ENCODE measurements around the gene GPR139.

Gene GPR139

DNA sequence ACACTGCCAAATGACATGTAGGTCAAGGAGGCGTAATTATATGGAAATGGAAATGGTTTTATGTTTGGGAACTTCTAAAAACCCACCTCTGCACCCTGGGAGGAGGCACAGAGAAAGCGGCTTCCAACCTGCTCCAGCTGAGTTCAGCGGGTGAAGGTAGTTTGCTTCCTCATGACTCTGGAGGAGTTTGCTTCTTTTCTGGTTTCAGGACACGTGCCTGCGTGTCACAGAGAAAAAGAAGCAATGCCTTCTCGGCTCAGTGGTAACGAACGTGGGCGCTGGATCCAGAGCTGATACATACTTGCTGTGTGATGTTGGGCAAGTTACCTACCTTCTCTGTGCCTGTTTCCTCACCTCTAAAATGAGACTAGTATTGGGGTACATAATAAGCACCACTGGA lies 22.1 kb downstream of the GPR139 start:
- no peak for DNase-seq

DNA sequence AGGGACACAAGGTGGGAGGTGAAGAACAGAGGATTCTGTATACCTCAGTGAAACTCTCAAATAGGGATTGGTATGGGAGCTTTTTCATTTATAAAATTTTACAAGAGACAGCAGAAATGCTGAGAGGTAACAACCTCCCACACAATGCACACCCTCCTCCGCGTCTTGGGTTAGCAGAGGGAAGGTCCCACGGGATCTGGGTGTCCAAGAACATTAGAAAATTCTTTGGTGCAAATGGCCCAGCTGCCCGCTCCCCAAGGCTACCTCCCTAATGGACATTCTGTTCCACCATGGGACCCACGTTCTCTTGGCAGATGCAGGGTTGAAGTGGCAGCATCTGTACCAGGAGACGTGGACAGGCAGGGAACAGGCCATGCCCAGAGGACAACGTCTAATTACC lies 22.5 kb downstream of the GPR139 start:
- no peak for DNase-seq

DNA sequence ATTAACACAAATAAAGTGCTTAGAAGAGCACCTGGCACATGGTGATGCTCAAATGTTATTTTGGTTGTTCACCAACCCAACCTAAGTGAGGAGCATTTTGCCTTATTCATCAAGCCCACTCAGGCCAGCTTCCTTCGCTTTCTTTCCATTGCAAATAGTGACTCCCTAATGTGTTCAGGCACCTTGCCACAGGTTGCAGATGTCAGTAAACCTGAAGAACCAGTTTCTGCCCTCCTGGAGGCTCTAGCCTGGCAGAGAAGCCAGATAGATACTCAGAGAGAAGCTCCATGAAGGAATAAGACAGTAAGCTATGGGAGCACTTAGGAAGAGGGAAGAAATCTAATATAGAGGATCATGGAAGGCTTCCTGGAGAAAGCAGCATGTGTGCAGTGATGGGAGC lies 23.9 kb downstream of the GPR139 start:
- DNase-seq: no peak

DNA sequence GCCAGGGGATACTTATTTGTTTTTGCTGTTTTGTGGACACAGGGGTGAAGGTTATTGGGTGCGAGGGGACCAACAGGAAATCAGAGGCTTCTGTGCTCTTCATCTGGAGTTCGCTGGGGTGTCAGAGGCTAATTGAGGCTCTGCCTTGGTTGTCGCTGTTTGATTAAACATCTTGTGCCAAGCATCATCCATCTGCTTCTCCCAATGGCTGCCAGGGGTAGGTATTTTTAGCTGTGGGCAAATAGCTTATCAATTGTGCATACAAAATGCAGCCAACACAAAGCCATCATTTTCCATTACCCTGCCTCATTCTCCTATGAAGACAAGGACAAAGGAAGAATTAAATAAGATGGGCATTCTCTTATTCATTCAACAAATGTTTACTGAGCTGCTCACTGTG lies 27.8 kb downstream of the GPR139 start:
- DNase-seq: no peak

DNA sequence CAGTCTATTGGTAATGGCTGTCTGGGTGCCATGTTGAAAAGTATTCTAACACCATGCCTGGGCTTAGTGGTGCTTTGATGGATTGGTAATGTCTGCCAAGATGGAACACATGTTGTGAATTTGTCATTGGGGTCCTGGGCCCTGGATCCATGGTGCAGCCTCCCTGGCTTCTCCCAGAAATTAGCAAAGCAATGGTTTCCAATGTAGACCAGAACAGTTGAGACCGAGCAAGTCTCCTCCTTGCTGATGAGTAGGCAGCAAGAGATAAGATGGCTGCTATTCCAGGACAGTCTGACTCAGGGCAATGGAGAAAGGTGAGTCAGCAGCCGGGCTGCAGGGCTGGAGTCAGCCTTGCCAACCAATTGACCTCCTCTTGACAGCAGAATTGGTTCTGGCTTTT lies 30.8 kb downstream of the GPR139 start:
- no peak for DNase-seq

DNA sequence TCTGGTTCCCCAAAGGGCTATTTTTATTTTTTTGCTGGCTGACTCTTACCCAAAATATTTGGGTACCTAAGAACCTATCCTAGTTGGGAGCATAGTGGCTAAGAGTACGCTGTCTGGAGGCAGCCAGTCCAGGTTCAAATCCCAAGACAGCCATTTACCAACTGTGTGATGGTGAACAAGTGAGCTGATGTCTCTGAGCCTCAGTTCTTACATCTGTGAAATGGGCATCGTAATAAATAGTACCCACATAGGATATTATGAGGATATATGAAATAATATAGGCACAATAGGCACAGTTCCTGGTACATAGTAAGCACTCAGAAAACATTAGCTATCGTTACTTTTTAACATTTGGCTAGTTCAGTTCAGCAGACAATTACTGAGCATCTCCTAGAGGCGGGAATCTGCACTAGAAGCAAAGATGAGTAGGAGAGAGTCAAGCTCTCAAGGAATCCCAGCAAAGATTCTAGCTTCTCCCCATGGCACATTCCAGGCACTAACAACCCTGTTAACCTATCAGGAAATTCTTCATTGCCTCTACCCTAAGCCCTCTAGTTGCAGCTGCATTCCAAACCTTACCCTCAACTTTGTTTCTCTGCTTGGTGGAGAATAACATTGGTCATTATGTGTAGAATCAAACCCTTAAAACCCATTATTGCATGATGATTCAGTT lies 31.6 kb downstream of the GPR139 start:
- no peak for DNase-seq

DNA sequence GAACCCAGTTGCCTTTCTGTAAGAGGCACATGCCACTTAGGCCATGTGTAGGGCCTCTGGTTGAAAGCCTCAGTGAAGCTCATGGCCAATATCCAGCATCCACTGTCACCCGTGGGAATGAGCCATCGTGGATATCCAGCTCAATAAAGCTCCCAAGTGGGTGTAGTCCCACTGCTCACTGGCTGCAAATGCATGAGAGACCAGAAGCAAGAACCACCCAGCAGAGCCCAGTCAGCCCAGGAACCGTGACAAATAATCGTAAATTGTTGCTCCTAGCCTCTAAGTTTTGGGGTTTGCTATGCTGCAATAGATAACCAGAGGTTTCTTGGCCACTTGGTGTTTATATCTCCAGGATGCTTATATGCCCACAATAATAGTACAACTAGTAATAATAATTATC lies 33.7 kb downstream of the GPR139 start:
- DNase-seq: no peak

DNA sequence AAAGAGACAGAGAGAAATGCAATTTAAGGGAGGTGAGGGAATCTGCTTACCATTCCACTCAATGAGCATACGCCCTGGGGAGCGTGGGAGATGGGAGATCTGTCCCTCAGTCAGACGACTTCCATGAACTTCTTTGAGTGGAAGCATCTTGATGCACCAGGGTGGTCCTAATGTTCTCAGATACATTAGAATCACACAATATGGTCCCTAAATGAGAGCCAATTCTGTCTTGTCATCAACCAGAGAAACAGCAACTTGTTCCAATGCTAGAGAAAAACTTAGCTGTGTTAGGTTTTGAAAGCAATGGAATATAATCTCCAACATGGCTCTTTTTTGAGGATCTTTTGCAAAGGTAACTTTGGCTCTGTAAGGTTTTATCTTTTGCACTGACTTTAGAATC lies 44.1 kb downstream of the GPR139 start:
- DNase-seq: no peak

DNA sequence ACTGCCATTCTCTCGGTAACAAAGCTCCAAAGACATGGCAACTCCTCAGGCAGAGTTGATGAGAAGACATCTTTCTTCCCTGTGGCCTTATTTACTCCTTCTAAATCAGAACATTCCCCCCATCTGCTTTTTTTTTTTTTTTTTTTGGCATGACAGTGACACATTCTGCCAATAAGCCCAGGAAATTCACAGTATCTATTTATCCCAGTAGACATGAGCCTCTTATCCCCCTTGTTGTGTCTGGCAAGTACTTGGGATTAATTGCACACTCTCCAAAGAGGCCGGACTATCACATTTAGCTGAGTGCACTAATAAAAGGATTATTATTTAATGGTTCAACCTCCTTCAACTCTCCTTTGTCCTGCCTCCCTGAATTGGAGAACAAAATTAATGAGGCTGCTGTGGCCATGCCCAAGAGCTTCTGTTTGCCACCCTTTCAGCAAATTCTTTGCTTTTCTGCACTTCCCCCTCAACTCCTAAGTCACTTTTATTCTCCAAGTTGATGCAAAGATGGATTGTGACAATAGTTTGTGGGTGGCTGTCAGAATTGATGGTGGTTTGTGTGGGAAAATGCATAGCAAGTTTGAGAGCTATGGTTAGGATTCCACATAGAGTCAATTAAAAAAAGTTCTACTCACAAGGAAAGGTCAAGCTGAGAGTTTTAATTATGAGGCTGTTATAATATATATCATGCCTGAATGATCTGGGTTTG lies 47.2 kb downstream of the GPR139 start:
- no peak for DNase-seq

DNA sequence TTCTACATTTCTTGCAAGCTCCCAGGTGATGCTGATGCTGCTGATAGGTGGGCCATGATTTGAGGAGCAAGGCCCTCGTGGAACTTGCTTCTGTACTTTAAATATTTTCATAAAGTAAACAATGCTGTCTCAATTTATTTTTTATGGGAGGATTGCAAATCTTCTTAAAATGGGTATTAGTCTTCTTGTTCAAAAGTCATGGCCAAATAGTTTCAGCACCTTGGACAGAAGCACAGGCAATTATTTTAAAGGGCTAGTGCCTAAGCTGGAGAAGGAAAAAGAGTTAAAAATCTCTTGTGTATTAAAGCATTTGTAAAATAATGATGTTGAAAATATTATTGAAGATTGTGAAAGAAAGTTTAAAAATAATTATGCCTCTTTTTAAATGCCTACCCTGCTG lies 50.5 kb downstream of the GPR139 start:
- no peak for DNase-seq

DNA sequence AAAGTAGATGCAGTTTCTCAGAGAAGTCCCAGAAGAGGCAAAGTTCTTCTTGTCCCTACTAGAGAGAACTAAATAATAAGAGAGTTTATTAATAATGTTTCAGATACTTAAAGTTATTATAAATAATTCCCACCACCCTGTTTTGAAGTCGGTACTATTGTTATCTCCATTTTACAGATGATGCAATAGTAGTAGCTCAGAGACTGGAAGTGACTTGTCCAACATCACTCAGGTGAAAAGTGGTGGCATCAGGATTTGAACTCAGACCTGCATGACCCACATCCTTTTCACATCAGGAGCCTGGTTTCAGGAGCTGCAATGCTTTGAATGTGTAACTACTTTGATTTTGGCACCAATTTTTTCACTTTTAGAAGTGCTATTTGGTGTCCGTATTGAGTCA lies 52.7 kb downstream of the GPR139 start:
- DNase-seq: no peak

DNA sequence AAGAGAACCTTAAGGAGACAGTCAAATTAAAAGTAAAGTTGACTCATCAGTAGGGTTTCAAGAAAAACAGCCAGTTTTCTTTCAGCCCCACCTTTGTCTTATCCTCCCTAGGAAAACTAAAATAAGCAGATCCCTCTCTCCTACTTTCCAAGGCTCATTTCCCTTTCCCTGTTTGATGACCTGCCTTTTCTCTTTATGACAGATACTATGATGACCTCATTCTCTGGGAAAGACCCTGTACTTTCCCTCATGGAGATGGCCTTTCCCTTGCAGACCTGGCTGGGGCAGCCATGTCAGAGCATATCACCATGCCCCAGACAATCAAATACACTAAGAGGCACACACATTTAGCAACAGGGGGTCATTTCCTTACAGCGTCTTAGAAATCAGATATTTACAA lies 53.6 kb downstream of the GPR139 start:
- DNase-seq: no peak

DNA sequence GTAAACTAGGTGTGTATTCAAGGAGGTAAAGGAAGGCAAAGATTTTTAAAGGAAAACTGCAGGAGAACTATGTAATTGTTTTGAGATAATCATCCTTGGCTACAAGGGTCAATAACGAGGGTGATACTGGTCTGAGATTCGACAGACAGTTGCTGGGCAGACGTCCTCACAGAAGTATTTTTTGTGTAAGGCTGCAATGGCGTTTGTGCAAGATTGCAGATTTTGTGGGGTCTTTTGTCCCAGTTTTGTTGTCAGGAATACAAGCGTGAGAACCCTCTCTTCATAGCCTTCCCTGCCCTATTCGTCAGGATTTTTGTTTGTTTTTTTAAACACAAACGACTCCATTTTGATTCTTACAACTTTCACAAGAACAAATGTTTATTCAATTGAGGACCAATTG lies 57.5 kb downstream of the GPR139 start:
- no peak for DNase-seq

DNA sequence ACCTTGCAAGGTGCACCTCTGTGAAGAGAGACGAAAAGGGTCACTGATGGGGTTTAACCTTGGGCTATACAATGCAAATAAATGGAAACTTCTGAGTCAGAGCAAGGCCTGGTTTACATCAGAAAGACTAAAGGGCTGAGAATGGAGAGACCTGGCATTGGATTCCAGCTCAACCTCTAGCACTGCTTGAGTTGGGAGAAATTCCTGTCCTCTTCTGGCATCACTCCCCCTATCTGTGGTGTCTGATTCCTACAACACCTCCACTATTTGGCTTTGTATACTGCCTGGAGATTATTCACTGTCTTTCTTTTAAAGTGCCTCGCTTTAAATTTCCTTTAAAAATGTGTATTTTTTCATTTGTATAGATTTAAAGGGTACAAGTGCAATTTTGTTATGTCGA lies 68.8 kb downstream of the GPR139 start:
- DNase-seq: no peak

DNA sequence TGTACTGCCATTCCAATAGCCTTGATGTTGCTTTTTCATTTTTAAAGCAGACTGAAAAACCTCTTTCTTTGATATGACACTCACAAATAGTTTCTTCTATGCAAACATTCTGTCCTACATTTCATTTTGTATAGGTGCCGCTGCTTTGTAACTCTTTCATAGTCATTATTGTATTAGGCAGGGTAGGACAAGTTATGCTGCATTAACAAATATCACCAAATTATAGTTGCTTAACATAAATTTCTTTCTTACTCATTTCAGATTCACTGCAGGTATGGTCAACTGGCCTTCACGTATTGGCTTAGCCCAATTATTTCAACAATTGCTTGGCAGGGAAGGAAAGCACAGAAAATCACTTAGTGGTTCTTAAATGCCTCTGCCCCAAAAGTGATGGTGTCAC lies 70.8 kb downstream of the GPR139 start:
- no peak for DNase-seq

DNA sequence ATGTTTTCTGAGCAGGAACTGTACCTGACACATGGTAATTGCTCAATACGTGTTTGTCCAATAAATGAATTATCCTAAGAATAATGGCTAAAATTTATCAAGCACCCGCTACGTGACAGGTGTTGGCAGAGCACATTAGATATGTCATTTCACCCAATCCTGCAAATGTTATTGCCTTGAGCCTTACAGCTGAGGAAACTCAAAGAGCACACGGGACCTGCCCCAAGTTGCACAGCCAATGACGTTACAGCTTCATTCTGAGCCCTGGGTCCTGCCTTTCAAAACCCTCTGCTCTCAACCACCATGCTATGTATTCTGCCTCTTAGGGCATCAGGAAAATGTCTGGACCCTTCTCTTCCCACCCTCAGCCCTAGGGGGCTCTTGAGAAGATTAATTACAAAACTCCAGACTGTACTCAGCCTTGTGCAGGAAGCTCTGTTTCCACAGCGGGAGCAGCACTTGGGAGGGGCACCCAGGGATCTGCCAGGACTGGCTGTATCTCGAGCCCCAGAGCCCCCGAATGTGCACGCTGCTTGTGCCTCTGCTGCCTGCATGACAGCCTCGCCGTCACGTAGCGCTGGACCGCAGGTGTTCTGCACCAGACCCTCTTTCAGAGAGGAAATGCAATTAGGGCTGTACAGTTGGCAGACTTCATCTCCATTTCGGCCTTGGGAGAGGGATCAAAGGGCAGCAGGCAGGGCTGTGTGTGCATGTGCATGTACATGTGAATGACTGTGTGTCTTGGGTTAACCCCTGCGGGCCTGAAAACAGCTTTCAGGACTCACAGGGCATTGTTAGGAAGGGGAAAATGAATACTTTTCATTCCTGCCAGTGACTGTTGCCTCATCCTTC lies 71.6 kb downstream of the GPR139 start:
- no peak for DNase-seq

DNA sequence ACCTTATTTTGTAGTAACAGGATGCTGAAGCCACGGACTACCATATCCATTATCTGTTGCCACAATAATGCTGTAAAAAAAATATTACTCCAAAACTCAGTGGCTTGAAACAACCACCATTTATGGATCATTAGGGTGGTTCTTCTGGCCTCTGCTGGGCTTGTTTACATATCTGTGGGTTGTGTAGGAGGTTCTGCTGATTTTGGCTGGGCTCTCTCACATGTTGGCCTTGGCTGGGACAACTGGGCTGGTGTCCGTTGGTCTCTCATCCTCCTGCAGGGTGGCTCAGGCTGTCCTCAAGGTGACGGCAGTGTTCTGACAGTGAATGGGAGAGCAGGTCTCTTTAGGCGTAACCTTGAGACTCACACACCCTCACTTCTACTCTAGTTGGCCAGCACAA lies 76.0 kb downstream of the GPR139 start:
- DNase-seq: no peak

DNA sequence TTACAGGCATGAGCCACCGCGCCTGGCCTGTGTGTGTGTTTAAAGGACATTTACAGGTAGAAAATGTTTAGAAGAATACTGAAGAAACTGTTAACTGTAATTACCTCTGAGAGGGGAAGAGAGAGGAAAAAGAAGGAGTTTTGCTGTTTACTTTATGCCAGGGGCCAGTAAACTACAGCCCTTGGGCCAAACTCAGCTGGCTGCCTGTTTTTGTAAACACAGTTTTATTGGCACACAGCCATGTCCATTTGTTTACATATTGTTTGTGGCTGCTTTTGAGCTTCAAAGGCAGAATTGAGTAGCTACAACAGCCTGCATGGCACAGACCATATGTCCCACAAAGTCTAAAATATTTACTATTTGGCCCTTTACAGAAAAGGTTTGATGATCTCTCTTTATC lies 76.4 kb downstream of the GPR139 start:
- DNase-seq: no peak

DNA sequence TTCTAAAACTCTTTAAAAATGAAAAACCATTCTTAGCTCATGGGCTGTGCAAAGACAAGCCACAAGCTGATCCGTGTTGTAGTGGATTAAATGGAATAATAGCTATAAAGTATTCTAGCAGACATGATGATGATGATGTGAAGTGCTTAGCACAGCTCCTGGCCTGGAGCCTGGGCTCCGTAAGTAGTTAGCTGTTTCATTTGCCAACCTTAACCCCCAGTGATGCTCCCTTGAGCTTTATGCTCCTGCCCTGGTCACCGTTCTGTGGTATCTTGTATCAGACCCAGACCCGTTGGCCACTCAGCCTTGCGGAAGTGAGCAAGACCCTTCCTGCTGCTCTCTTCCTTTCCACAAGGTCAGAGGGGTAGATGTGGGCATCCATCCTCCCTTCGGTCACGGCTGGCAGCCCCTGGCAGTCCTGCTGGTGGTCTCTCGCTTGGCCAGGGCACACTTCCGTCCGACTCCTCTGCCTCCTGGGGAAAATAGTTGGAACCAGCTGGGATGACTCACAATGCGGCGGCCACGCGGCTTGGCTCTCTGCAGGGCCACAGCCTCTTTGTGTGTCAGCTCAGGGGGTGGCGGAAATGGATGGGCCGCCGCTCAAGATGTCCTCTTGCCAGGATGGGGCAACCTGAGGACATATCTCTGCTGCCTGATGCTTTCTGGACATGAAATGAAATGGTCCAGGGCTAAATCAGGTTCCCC lies 79.1 kb downstream of the GPR139 start:
- DNase-seq: no peak

DNA sequence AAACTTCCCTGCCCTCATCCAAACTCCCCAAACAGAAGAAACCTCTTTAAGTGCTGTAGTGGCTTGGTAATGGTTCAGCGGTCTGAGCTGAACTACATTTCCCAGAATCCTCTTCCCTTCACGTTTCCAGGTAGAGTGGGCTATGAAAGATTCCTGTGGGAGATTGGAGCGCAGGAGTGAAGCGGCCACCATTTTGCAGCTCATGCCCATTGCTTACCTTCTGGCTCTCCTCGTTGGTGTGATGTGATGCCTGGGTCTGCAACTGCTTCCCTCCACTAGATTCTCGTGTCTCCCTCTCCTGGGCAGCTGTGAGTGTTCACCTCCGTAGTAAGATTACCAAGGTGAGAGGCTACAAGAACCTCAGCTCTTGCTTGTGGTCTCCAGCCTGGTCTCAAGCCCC lies 82.1 kb downstream of the GPR139 start:
- no peak for DNase-seq

DNA sequence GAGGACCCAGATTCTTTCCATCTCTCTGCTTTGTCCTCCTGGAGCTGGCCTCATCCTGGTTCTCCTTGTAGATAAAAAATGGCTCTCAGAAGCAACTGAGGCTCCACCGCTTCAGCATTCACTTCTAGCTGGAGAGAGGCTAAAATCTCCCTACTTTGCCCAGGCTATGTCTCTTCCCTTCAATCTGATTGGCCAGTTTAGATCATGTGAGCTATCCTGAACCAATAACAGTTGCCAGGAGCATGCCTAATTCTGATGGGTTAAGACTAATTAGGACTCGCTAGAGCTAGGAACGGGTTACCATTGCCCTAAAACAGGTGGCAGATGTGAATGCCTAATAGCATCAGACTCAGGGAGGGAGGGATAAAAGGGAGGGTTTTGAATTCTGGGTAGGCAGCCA lies 89.6 kb downstream of the GPR139 start:
- DNase-seq: no peak

All from SHP77 (cell line).